ENCODE measurements around the gene DIPK2A. TPM values are rescaled to one million over a fixed set of nuclear protein-coding genes. Genes with fewer than 3 reads are reported as not detected.

Gene DIPK2A
- total RNA-seq, 1 donor from 2014 or later: 49.0 TPM

- TF ChIP-seq EZH2phosphoT487 (IDR thresholded peaks at IDR 0.05): no peak
- no peak for TF ChIP-seq CTCF (IDR thresholded peaks at IDR 0.05)
- TF ChIP-seq EZH2 (IDR thresholded peaks at IDR 0.05): no peak
- no peak overlapping the region for H3K4me3 ChIP-seq
- H2AFZ ChIP-seq (replicated peaks): no peak overlapping the region
- H3K27me3 Mint-ChIP-seq (ENCODE audit: insufficient read depth, low read depth): peaks cover 2% of the 10 kb centered on the region
- DNase-seq (ENCODE audit: low spot score): no peak
- H3K27ac Mint-ChIP-seq: no peak overlapping the region
- no peak overlapping the region for H3K4me3 Mint-ChIP-seq
- H3K27me3 ChIP-seq: no peaks in the 10 kb centered on the region
- no peaks in the 10 kb centered on the region for H3F3A ChIP-seq (ENCODE audit: low read depth)
- H3K9me3 Mint-ChIP-seq: peaks cover 6% of the 10 kb centered on the region
- no peaks in the 10 kb centered on the region for H3K4me1 Mint-ChIP-seq
- no peaks in the 10 kb centered on the region for H3K4me1 ChIP-seq
- no peaks in the 10 kb centered on the region for H4K20me1 ChIP-seq (ENCODE audit: low read depth)
- no peak overlapping the region for H3K27ac ChIP-seq
- H3K36me3 Mint-ChIP-seq: no peaks in the 10 kb centered on the region
- peaks cover 8% of the 10 kb centered on the region for H3K9me3 ChIP-seq (ENCODE audit: low read depth)
- no peak overlapping the region for H3K4me2 ChIP-seq
- no peaks in the 10 kb centered on the region for H3K36me3 ChIP-seq
- no peak overlapping the region for H3K9ac ChIP-seq
- no peaks in the 10 kb centered on the region for H3K79me2 ChIP-seq (ENCODE audit: low read depth)
Measured at GRCh38 chr3:143963946-143964345, 7.7 kb upstream of the DIPK2A start.

- H3K27ac Mint-ChIP-seq: peak overlapping the region; percentile 99
- DNase-seq (ENCODE audit: low spot score): peak; percentile 87
Measured at GRCh38 chr3:143970773-143971358, 757 bp upstream of the DIPK2A start.

GRCh38 chr3:143972155-143972504, 507 bp downstream of the DIPK2A start:
- Mint-ChIP-seq H3K4me1 (peaks cover 24% of the 10 kb centered on the region), H3K27ac (no peak overlapping the region), H3K27me3 (ENCODE audit: insufficient read depth, low read depth) (peaks cover 13% of the 10 kb centered on the region), H3K4me3 (peak overlapping the region; percentile 98), H3K36me3 (peaks cover 3% of the 10 kb centered on the region), H3K9me3 (peaks cover 5% of the 10 kb centered on the region)
- Histone ChIP-seq H3K36me3 (no peaks in the 10 kb centered on the region), H3K4me1 (peaks cover 42% of the 10 kb centered on the region), H3K9me3 (ENCODE audit: low read depth) (no peaks in the 10 kb centered on the region), H2AFZ (replicated peaks) (no peak overlapping the region), H3K79me2 (ENCODE audit: low read depth) (peaks cover 44% of the 10 kb centered on the region), H3K27ac (peak overlapping the region; percentile 85), H3F3A (ENCODE audit: low read depth) (peaks cover 41% of the 10 kb centered on the region), H3K9ac (peak overlapping the region; percentile 53), H3K4me3 (peak overlapping the region; percentile 96), H3K4me2 (peak overlapping the region; percentile 95), H3K27me3 (no peaks in the 10 kb centered on the region), H4K20me1 (ENCODE audit: low read depth) (peaks cover 38% of the 10 kb centered on the region)
- TF ChIP-seq CTCF (IDR thresholded peaks at IDR 0.05) (no peak), EZH2phosphoT487 (IDR thresholded peaks at IDR 0.05) (no peak), EZH2 (IDR thresholded peaks at IDR 0.05) (no peak)
- no peak for DNase-seq (ENCODE audit: low spot score)

More at GRCh38 chr3:143970773-143971358, 757 bp upstream of the DIPK2A start:
- H3F3A ChIP-seq (ENCODE audit: low read depth): peaks cover 41% of the 10 kb centered on the region
- H2AFZ ChIP-seq (replicated peaks): peak overlapping the region; percentile 70
- H3K4me3 Mint-ChIP-seq: peak overlapping the region; percentile 98
- H3K27ac ChIP-seq: peak overlapping the region; percentile 85
- H3K4me1 Mint-ChIP-seq: peaks cover 19% of the 10 kb centered on the region
- no peaks in the 10 kb centered on the region for H3K27me3 ChIP-seq
- H3K79me2 ChIP-seq (ENCODE audit: low read depth): peaks cover 31% of the 10 kb centered on the region
- no peak for TF ChIP-seq EZH2 (IDR thresholded peaks at IDR 0.05)
- no peak for TF ChIP-seq EZH2phosphoT487 (IDR thresholded peaks at IDR 0.05)
- TF ChIP-seq CTCF (IDR thresholded peaks at IDR 0.05): no peak
- H3K4me1 ChIP-seq: peaks cover 30% of the 10 kb centered on the region
- H3K9me3 Mint-ChIP-seq: peaks cover 5% of the 10 kb centered on the region
- H4K20me1 ChIP-seq (ENCODE audit: low read depth): peaks cover 31% of the 10 kb centered on the region
- H3K27me3 Mint-ChIP-seq (ENCODE audit: insufficient read depth, low read depth): peaks cover 13% of the 10 kb centered on the region
- peak overlapping the region; percentile 95 for H3K4me2 ChIP-seq
- H3K36me3 ChIP-seq: no peaks in the 10 kb centered on the region
- no peaks in the 10 kb centered on the region for H3K36me3 Mint-ChIP-seq
- no peaks in the 10 kb centered on the region for H3K9me3 ChIP-seq (ENCODE audit: low read depth)
- H3K9ac ChIP-seq: no peak overlapping the region
- H3K4me3 ChIP-seq: peak overlapping the region; percentile 96
